ENCODE results near the gene DALRD3.

The DALRD3 gene

GRCh38 chr3:48966367-48966766 is 52.0 kb downstream of the DALRD3 start:
- Histone ChIP-seq H3K27me3 (no peaks in the 10 kb centered on the region), H3K9me3 (no peaks in the 10 kb centered on the region), H3K4me3 (no peak overlapping the region), H3K27ac (no peak overlapping the region), H3K36me3 (peaks cover 55 to 99% (median 75%) of the 10 kb centered on the region in 3 donors), H3K4me1 (no peaks in the 10 kb centered on the region)
- DNase-seq: no peak
- no peak for TF ChIP-seq CTCF (IDR thresholded peaks at IDR 0.05)
- intact Hi-C loops (cut with DNase I; ENCODE audit: low total_unique reads): no loop called here

Data from tibial artery (tissue), 4 donors.